ENCODE results near the gene ADGRL1. TPM values are rescaled to one million over a fixed set of nuclear protein-coding genes. Genes with fewer than 3 reads are reported as not detected.
"Not testable (repeated sequence)": the region's sequence is repeated elsewhere in the genome, so short reads cannot be mapped to it uniquely, and the experiment has no call there.

ADGRL1 gene
- total RNA-seq, 4 donors from 2014 or later, result 2.4 to 64.0 (median 20.7) TPM

DNA sequence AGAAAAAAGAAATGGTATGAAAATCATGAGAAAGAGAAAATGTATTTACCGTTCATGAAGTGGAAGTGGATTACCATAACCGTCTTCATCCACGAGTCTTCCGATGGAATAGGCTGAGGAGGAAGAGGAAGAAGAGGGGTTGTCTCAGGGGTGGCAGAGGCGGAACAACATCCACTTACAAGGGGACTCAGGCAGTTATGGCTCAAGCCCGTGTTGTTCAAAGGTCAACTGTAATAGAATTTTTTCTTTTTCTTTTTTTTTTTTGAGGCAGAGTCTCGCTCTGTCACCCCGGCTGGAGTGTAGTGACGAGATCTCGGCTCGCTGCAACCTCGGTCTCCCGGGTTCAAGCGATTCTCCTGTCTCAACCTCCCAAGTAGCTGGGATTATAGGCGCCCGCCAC lies 16.9 kb upstream of the ADGRL1 start:
- TF ChIP-seq, protein P1, sequence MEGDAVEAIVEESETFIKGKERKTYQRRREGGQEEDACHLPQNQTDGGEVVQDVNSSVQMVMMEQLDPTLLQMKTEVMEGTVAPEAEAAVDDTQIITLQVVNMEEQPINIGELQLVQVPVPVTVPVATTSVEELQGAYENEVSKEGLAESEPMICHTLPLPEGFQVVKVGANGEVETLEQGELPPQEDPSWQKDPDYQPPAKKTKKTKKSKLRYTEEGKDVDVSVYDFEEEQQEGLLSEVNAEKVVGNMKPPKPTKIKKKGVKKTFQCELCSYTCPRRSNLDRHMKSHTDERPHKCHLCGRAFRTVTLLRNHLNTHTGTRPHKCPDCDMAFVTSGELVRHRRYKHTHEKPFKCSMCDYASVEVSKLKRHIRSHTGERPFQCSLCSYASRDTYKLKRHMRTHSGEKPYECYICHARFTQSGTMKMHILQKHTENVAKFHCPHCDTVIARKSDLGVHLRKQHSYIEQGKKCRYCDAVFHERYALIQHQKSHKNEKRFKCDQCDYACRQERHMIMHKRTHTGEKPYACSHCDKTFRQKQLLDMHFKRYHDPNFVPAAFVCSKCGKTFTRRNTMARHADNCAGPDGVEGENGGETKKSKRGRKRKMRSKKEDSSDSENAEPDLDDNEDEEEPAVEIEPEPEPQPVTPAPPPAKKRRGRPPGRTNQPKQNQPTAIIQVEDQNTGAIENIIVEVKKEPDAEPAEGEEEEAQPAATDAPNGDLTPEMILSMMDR (IDR thresholded peaks at IDR 0.05), result no peak
- TF ChIP-seq POLR2A (IDR thresholded peaks at IDR 0.05), result no peak
- Histone ChIP-seq H3K9me3 (no peaks in the 10 kb centered on the region), H3K27ac (no peak overlapping the region), H3K4me1 (no peaks in the 10 kb centered on the region), H3K36me3 (no peaks in the 10 kb centered on the region), H3K27me3 (no peaks in the 10 kb centered on the region), H3K4me3 (no peak overlapping the region)
- intact Hi-C loops (cut with DNase I; ENCODE audit: low total_unique reads), result no loop called here
- no peak for DNase-seq

DNA sequence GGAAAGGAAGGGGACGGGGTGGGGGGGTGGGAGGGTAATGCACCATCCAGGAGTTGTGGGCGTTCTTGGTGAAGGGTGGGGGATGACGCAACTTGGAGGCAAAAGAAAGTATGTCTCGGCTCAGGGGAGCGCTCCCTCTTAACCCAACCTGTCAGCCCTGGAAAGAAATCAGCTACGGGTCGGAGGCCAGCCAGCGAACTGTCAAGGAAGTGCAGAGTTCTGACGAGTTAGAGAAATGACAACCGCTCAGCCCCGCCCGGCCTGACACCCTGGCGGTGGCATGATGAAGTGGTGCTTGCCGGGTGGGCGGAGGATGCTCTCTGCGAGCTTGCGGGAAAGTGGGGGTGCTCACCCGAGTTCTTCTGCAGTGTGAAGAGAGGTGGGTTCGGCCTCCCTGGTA lies 15.4 kb upstream of the ADGRL1 start:
- intact Hi-C loops (cut with DNase I; ENCODE audit: low total_unique reads); H3K36me3 ChIP-seq; H3K9me3 ChIP-seq; H3K4me1 ChIP-seq; H3K4me3 ChIP-seq; H3K27me3 ChIP-seq: not testable (repeated sequence)
- peak; percentile 63 to 69 for DNase-seq
- H3K27ac ChIP-seq, result peak overlapping the region; percentile 44 to 52
- TF ChIP-seq, protein P1 (IDR thresholded peaks at IDR 0.05), result peak in 2 of 4 experiments; percentile 19

DNA sequence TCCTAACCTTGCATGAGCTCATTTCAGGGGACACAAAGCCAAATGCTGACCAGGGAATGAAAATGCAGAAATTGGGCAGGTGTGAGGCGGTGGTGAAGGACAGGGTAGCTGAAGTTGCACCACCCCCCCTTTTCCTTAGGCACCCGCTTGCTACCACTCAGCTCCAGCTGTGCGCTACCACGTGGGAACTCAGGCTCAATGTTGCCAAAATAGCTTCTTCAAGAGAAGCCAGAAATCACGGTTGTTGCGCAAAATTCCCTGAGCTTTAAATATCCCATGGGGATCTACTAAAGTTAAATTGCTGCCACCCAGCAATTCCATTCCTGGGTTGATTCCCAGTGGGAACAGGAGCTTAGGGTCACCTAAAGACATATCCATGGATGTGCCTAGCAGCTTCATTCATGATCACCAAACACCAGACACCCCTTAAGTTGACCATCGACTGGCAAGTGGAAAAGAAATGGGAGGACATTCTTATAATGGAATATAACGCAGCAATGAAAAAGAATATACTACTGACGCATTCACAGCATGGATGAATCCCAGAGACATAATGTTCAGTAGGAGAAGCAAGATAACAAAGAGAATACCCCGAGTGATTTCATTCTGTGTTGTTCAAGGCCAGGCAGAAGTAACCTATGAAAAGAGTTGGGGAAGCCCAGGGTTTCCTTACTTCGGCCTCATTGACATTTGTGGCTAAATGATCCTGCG lies 12.8 kb upstream of the ADGRL1 start:
- TF ChIP-seq POLR2A (IDR thresholded peaks at IDR 0.05), result no peak
- TF ChIP-seq, protein P1 (IDR thresholded peaks at IDR 0.05), result no peak
- intact Hi-C loops (cut with DNase I; ENCODE audit: low total_unique reads), result no loop called here
- no peak for DNase-seq
- Histone ChIP-seq H3K27me3 (no peaks in the 10 kb centered on the region), H3K9me3 (no peaks in the 10 kb centered on the region), H3K36me3 (no peaks in the 10 kb centered on the region), H3K27ac (peak overlapping the region in 1 of 2 donors; percentile 51), H3K4me1 (no peaks in the 10 kb centered on the region), H3K4me3 (no peak overlapping the region)

DNA sequence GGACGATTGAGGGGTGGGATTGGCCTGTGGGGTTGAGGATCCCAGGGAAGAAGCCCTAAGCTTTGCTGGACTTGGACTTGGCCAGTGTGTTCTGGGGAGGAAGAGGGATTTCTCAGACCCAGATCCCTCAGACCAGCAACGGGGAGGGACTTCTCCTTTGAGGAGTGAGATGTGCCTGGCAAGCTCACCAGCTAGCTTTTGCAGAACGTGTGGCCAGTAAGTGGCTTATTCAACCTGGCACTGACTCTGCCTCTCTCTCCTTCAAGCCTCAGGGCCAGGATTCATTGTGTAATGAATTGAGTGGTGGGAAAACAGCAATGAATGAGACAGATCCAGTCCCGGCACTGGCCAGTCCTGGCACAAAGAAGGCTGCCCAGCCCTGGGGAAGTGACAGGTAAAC lies 11.9 kb upstream of the ADGRL1 start:
- intact Hi-C loops (cut with DNase I; ENCODE audit: low total_unique reads); H3K9me3 ChIP-seq; DNase-seq; H3K36me3 ChIP-seq; H3K4me1 ChIP-seq; H3K27me3 ChIP-seq; H3K4me3 ChIP-seq: not testable (repeated sequence)
- H3K27ac ChIP-seq, result peak overlapping the region in 1 of 2 donors; percentile 47

DNA sequence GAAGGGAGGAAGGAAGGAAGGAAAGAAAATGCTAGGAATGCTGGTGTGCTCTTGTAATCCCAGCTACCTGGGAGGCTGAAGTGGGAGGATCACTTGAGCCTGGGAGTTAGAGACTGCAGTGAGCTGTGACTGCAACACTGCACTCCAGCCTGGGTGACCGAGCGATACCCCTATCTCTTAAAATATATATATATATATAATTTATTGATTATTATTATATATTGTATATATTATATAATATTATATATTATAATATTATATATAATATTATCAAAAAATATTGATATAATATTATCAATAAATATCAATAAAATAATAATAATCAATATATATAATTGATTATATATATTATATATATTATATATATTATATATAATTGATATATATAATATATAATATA lies 8.6 kb upstream of the ADGRL1 start:
- TF ChIP-seq, protein P1 (IDR thresholded peaks at IDR 0.05), result no peak
- no peak for TF ChIP-seq POLR2A (IDR thresholded peaks at IDR 0.05)
- intact Hi-C loops (cut with DNase I; ENCODE audit: low total_unique reads), result no loop called here

DNA sequence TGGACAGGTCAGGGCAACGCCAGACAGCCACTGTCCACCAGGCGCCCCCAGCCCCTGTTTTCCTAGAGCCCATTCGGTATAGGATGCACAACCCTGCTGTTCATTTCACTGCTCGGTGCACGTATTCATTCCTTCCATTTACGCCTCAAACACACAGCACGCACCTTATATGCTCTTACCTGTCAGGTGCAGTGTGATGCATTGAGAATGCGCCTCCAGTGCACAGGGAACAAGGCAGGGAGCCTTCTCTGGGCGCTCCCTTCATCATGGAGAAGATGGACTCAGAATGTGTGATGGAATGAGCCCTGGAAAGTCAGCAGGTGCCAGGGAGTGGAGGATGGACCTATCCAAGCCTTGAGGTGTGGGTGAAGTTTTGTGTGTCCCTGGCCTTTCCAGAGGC lies 4.2 kb upstream of the ADGRL1 start:
- H3K9me3 ChIP-seq; H3K36me3 ChIP-seq; H3K4me3 ChIP-seq; H3K4me1 ChIP-seq; DNase-seq; H3K27me3 ChIP-seq; H3K27ac ChIP-seq; intact Hi-C loops (cut with DNase I; ENCODE audit: low total_unique reads): not testable (repeated sequence)

More for the DNA sequence above, 8.6 kb upstream of the ADGRL1 start:
- no peak overlapping the region for H3K27ac ChIP-seq
- H3K9me3 ChIP-seq, result no peaks in the 10 kb centered on the region
- no peaks in the 10 kb centered on the region for H3K4me1 ChIP-seq
- H3K4me3 ChIP-seq, result no peak overlapping the region
- H3K27me3 ChIP-seq, result no peaks in the 10 kb centered on the region
- H3K36me3 ChIP-seq, result no peaks in the 10 kb centered on the region
- no peak for DNase-seq

DNA sequence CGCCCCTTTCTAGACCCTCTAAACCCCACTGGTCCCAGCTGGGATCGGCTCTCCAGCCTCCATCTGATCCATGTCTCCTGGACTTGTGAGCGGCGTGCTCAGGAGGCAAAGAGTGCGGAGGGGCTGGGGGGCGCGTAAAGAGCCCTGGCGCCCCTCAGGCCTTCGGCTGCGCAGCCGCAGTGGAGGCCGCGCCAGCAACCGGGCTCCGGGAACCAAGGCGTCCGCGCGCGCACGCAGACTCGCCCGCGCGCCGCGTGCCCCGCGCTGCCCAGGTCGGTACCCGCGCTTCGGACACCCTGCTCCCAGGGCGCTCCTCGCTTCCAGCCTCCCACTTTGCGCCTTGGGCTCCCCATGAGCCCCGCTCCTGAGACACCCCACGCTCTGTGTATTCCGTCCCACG lies 3.4 kb upstream of the ADGRL1 start:
- H3K4me1 ChIP-seq; DNase-seq; intact Hi-C loops (cut with DNase I; ENCODE audit: low total_unique reads); H3K4me3 ChIP-seq; H3K9me3 ChIP-seq; H3K36me3 ChIP-seq; H3K27ac ChIP-seq; H3K27me3 ChIP-seq: not testable (repeated sequence)

DNA sequence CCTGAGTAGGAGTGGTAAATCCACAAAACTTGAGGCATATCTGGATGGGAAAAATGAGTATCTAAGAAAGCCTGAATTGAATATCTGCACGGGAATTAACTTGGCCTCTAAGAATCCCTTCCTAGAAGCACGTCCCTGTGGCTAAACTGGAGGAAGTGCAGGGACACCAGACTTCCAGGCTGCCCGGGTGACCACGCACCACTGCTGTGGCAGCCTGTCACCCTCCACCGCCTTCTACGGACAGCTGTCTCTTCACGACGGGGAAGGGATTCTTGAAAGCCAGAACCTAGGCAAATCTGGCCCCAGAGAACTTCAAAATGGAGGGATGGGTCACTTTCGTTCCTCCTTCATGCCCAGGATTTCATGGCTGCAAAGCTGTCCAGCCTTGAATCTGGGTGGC lies 2.5 kb upstream of the ADGRL1 start:
- H3K9me3 ChIP-seq; H3K27me3 ChIP-seq; H3K4me3 ChIP-seq; H3K27ac ChIP-seq; intact Hi-C loops (cut with DNase I; ENCODE audit: low total_unique reads); H3K4me1 ChIP-seq; H3K36me3 ChIP-seq; DNase-seq: not testable (repeated sequence)

DNA sequence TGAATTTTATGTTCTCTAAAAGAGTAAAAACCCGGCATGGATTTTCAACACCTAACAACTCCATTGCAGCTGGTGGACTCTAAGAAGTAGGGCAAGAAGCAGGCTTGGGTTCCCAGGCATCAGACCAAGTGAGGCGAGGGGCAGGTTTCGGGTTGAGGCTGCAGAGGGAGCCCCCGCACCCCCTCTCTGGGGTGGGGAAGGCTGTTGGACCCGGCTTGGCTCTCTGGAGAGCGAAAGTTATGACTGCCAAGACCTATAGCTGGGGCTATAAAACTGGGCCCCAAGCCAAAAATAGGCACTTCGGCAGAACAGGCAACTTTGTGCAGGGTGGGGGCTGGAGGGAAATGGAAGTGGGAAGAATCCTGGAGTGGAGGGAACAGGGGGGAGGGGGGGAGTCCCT lies 1.8 kb upstream of the ADGRL1 start:
- H3K4me1 ChIP-seq; DNase-seq; H3K27me3 ChIP-seq; H3K9me3 ChIP-seq; H3K36me3 ChIP-seq; intact Hi-C loops (cut with DNase I; ENCODE audit: low total_unique reads): not testable (repeated sequence)
- Histone ChIP-seq H3K4me3 (peak overlapping the region in 1 of 2 donors; percentile 43), H3K27ac (peak overlapping the region; percentile 79 to 82)

Data from uterus (tissue), 4 donors.